ENCODE data around the gene MINDY3. TPM values are rescaled to one million over a fixed set of nuclear protein-coding genes. Genes with fewer than 3 reads are reported as not detected.

The MINDY3 gene
- polyA plus RNA-seq, 1 experiment: 28.7 TPM

DNA sequence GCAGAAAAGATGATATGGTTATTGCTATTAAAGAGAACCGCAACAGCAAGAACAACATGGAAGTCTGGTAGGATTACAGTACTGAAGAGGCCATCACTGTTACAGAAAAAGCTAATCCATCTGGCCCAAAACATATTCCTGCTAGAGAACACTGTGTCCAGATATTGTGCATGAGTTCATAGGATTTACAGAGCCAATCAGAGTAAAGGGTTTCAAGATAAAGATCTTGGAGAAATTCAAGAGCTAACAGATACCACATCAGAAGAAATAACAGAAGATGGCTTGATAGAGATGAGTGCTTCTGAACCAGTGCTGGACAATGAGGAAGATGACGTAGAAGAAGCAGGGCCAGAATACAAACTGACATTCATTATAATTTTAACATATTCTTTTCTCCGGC lies 58.7 kb downstream of the MINDY3 start:
- DNase-seq (ENCODE audit: low read depth, low spot score): no peak
- no peaks in the 10 kb centered on the region for H3K27me3 ChIP-seq (ENCODE audit: control insufficient read depth, insufficient read depth, low read length)
- no peak overlapping the region for H3K4me3 ChIP-seq (ENCODE audit: low read depth, low read length)
- TF ChIP-seq, protein P1, sequence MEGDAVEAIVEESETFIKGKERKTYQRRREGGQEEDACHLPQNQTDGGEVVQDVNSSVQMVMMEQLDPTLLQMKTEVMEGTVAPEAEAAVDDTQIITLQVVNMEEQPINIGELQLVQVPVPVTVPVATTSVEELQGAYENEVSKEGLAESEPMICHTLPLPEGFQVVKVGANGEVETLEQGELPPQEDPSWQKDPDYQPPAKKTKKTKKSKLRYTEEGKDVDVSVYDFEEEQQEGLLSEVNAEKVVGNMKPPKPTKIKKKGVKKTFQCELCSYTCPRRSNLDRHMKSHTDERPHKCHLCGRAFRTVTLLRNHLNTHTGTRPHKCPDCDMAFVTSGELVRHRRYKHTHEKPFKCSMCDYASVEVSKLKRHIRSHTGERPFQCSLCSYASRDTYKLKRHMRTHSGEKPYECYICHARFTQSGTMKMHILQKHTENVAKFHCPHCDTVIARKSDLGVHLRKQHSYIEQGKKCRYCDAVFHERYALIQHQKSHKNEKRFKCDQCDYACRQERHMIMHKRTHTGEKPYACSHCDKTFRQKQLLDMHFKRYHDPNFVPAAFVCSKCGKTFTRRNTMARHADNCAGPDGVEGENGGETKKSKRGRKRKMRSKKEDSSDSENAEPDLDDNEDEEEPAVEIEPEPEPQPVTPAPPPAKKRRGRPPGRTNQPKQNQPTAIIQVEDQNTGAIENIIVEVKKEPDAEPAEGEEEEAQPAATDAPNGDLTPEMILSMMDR (IDR thresholded peaks at IDR 0.05; ENCODE audit: low read depth, low read length): no peak
- ChIA-PET POLR2A (no interaction called here), CTCF (no interaction called here)
- H3K9me3 ChIP-seq (ENCODE audit: control insufficient read depth, insufficient read depth, low read length): no peaks in the 10 kb centered on the region
- no peak overlapping the region for H3K27ac ChIP-seq (ENCODE audit: low read depth, low read length)

DNA sequence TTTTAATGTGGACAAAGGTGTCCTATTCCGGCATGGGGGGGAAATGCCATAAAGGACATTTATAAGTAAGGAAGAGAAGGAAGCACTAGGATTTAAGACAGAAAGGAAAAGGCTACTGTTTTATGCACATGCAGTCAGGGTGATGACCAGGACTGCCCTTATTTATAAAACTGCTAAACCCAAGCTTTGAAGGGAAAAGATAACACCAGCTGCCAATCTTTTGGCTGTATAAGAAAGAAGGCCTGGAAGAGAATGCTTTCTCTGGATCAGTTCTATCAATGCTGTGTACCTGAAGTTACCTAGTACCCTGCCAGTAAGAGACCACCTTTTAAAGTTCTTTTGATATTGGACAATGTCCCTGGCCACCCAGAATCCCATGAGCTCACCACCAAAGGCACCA lies 59.2 kb downstream of the MINDY3 start:
- H3K27me3 ChIP-seq (ENCODE audit: control insufficient read depth, insufficient read depth, low read length): no peaks in the 10 kb centered on the region
- DNase-seq (ENCODE audit: low read depth, low spot score): no peak
- no peak overlapping the region for H3K4me3 ChIP-seq (ENCODE audit: low read depth, low read length)
- no peaks in the 10 kb centered on the region for H3K9me3 ChIP-seq (ENCODE audit: control insufficient read depth, insufficient read depth, low read length)
- no peak overlapping the region for H3K27ac ChIP-seq (ENCODE audit: low read depth, low read length)
- ChIA-PET CTCF (no interaction called here), POLR2A (no interaction called here)
- TF ChIP-seq, protein P1 (IDR thresholded peaks at IDR 0.05; ENCODE audit: low read depth, low read length): no peak

DNA sequence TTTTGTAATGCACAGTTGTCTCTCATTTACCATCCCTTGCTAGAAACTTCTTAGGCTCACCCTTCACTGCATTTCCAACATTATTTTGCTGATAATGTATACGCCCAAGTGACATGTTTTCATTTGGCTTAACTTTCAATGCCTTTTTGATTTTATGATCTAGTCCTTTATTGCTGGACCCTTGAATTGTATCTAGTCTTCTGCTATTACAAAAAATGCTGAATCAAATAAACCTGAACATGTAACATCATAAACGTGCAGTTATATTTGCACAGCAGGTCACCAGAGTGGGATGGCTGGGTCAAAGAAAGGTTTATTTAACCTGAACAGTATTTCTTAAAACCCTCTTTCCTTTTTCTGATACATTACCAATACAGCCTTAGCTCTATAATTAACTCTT lies 63.0 kb downstream of the MINDY3 start:
- DNase-seq (ENCODE audit: low read depth, low spot score): no peak
- TF ChIP-seq, protein P1 (IDR thresholded peaks at IDR 0.05; ENCODE audit: low read depth, low read length): no peak
- H3K4me3 ChIP-seq (ENCODE audit: low read depth, low read length): no peak overlapping the region
- no peak overlapping the region for H3K27ac ChIP-seq (ENCODE audit: low read depth, low read length)
- H3K27me3 ChIP-seq (ENCODE audit: control insufficient read depth, insufficient read depth, low read length): no peaks in the 10 kb centered on the region
- ChIA-PET CTCF (no interaction called here), POLR2A (no interaction called here)
- H3K9me3 ChIP-seq (ENCODE audit: control insufficient read depth, insufficient read depth, low read length): no peaks in the 10 kb centered on the region

DNA sequence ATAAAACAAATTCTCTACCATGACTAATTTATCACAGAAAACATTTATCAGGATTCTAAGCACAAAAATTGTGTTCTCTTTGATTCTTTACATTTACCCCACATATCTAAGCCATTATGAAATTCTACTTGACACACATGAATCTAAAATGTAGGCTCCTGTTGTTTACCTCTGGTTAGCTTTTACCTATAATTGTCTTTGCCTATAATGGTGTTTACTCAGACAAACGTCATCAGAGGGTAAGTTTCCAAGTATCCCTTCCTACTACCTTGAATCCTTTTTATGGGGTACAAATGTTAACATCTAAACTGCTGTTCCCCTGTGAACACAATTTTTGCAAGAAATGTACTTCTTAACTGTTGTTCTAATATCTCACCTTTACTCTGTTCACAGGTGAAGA lies 63.5 kb downstream of the MINDY3 start:
- CTCF ChIA-PET: no interaction called here
- Histone ChIP-seq H3K27me3 (ENCODE audit: control insufficient read depth, insufficient read depth, low read length) (no peaks in the 10 kb centered on the region), H3K9me3 (ENCODE audit: control insufficient read depth, insufficient read depth, low read length) (no peaks in the 10 kb centered on the region), H3K27ac (ENCODE audit: low read depth, low read length) (no peak overlapping the region), H3K4me3 (ENCODE audit: low read depth, low read length) (no peak overlapping the region)
- DNase-seq (ENCODE audit: low read depth, low spot score): no peak
- TF ChIP-seq, protein P1 (IDR thresholded peaks at IDR 0.05; ENCODE audit: low read depth, low read length): no peak
- POLR2A ChIA-PET: no interaction called here

DNA sequence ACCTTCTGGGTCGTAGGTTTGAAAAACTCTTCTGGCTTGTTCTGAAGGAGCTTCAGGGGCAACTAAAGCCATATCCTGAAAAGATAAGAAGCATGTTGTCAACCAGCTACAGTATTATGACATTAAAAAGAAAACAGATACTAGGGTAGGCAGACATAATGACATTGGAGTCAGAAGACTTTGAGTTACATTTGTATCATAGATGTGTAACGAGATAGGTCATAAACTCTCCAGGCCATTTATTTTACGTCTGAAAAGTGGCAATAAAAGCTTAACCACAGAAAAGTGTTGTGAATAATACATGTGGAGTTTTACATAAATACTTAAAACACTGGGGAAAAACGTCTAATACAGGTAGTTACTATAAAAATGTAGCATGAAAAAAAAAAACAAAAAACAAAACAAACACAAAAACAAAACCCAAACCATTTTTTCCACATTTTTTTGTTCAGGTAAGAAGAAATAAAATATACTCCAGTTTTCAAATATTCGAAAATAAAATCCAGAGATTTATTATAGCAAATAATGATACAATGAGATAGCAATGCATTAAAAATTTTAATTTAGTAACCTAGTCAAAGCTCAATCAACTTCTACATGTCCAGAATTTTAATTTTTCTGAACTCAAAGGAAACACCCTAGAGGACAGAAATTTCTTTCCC lies 64.1 kb downstream of the MINDY3 start:
- Histone ChIP-seq H3K9me3 (ENCODE audit: control insufficient read depth, insufficient read depth, low read length) (no peaks in the 10 kb centered on the region), H3K27ac (ENCODE audit: low read depth, low read length) (no peak overlapping the region), H3K27me3 (ENCODE audit: control insufficient read depth, insufficient read depth, low read length) (no peaks in the 10 kb centered on the region), H3K4me3 (ENCODE audit: low read depth, low read length) (no peak overlapping the region)
- TF ChIP-seq, protein P1 (IDR thresholded peaks at IDR 0.05; ENCODE audit: low read depth, low read length): no peak
- ChIA-PET POLR2A (no interaction called here), CTCF (interaction anchor here (0.6 kb wide), 1 partner anchor 376 kb away, joined by 3 read pairs; no protein-coding TSS in a partner anchor)
- no peak for DNase-seq (ENCODE audit: low read depth, low spot score)

Data from AG04450 (cell line).